HEK293T (cell line): ENCODE results near the gene MTA1.

Experiments used
- CTCF ChIA-PET: fragments of 350-600 bp; formaldehyde crosslinking; extraction: SDS; loops from one replicate; lab custom pipeline; 2021; ENCODE audit warnings: antibody characterized with exemption, inconsistent platforms; lab: Yijun Ruan, JAX
- POLR2A ChIA-PET: fragments of 350-600 bp; formaldehyde crosslinking; extraction: SDS; loops from one replicate; lab custom pipeline; 2020; ENCODE audit warnings: antibody characterized with exemption, inconsistent platforms; lab: Yijun Ruan, JAX
- DNase-seq: peaks from one replicate; pipeline ENCODE4 v3.0.0; 2012; ENCODE audit warnings: mixed read lengths; ENCODE audit errors: extremely low spot score
- ARNT ChIP-seq: fragments of 450-650 bp; IDR thresholded peaks from 2 replicates; pipeline ENCODE4 v1.6.1; 2017; ENCODE audit warnings: mild to moderate bottlenecking
- BHLHE40 ChIP-seq: fragments of 450-650 bp; IDR thresholded peaks from 2 replicates; pipeline ENCODE4 v1.6.1; 2016; ENCODE audit warnings: mild to moderate bottlenecking, moderate library complexity, borderline replicate concordance
- CTBP1 ChIP-seq: fragments of 450-650 bp; IDR thresholded peaks from 2 replicates; pipeline ENCODE4 v1.6.1; 2016; ENCODE audit warnings: borderline replicate concordance
- ELF4 ChIP-seq: fragments of 450-650 bp; IDR thresholded peaks from 2 replicates; pipeline ENCODE4 v1.6.1; 2017; ENCODE audit warnings: antibody characterized with exemption
- FOXA1 ChIP-seq: fragments of 450-650 bp; IDR thresholded peaks from 2 replicates; pipeline ENCODE4 v1.6.1; 2016; ENCODE audit warnings: mild to moderate bottlenecking
- FOXK2 ChIP-seq: fragments of 450-650 bp; IDR thresholded peaks from 2 replicates; pipeline ENCODE4 v1.6.1; 2016; ENCODE audit warnings: mild to moderate bottlenecking
- FOXM1 ChIP-seq: fragments of 450-650 bp; IDR thresholded peaks from 2 replicates; pipeline ENCODE4 v1.6.1; 2017; ENCODE audit warnings: mild to moderate bottlenecking, borderline replicate concordance
- HDGF ChIP-seq: fragments of 450-650 bp; IDR thresholded peaks from 2 replicates; pipeline ENCODE4 v1.6.1; 2017; ENCODE audit warnings: antibody characterized with exemption, borderline replicate concordance
- L3MBTL2 ChIP-seq: fragments of 450-650 bp; conservative IDR thresholded peaks from 2 replicates; pipeline ENCODE4 v1.6.1; 2016; ENCODE audit warnings: mild to moderate bottlenecking
- LEF1 ChIP-seq: fragments of 450-650 bp; IDR thresholded peaks from 2 replicates; pipeline ENCODE4 v1.6.1; 2017; ENCODE audit warnings: mild to moderate bottlenecking, borderline replicate concordance
- NFRKB ChIP-seq: fragments of 450-650 bp; IDR thresholded peaks from 2 replicates; pipeline ENCODE4 v1.6.1; 2016; ENCODE audit warnings: mild to moderate bottlenecking, moderate library complexity
- SP1 ChIP-seq: fragments of 450-650 bp; IDR thresholded peaks from 2 replicates; pipeline ENCODE4 v1.6.1; 2017
- SUZ12 ChIP-seq: fragments of 450-650 bp; IDR thresholded peaks from 2 replicates; pipeline ENCODE4 v1.6.1; 2016; ENCODE audit warnings: mild to moderate bottlenecking
- TARDBP ChIP-seq: fragments of 450-650 bp; IDR thresholded peaks from 2 replicates; pipeline ENCODE4 v1.6.1; 2016
- ZNF384 ChIP-seq: fragments of 450-650 bp; IDR thresholded peaks from 2 replicates; pipeline ENCODE4 v1.6.1; 2016
- TF ChIP-seq, protein P1 (sequence below): fragments of 450-650 bp; IDR thresholded peaks from 2 replicates; pipeline ENCODE4 v1.6.1; 2016

Gene MTA1

DNA sequence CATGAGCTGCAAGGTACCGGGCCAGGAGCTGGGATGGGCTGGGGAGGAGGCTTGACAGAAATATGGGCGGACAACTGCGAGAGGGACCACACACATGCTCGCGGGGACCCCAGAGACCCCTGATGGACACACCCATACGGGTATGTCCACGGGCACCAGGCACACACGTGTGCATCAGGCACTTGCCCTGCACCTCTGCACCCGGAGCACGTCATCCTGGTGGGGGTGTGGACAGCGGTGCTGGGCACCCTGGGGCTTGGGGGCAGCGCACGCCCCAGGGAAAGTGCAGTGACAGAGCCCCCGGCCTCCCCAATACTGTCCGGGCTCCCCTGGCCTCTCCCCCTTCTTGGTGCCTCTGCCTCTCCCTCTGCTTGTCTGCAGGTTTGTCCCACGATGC is 65.4 kb downstream of the MTA1 start:
- no peak for TF ChIP-seq HDGF
- no peak for TF ChIP-seq FOXA1
- no peak for TF ChIP-seq SP1
- TF ChIP-seq BHLHE40, result no peak
- no peak for TF ChIP-seq LEF1
- TF ChIP-seq SUZ12, result no peak
- TF ChIP-seq FOXM1, result no peak
- TF ChIP-seq, protein P1, sequence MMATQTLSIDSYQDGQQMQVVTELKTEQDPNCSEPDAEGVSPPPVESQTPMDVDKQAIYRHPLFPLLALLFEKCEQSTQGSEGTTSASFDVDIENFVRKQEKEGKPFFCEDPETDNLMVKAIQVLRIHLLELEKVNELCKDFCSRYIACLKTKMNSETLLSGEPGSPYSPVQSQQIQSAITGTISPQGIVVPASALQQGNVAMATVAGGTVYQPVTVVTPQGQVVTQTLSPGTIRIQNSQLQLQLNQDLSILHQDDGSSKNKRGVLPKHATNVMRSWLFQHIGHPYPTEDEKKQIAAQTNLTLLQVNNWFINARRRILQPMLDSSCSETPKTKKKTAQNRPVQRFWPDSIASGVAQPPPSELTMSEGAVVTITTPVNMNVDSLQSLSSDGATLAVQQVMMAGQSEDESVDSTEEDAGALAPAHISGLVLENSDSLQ, result no peak
- no peak for TF ChIP-seq TARDBP
- no peak for DNase-seq
- ChIA-PET CTCF (no interaction called here), POLR2A (no interaction called here)

DNA sequence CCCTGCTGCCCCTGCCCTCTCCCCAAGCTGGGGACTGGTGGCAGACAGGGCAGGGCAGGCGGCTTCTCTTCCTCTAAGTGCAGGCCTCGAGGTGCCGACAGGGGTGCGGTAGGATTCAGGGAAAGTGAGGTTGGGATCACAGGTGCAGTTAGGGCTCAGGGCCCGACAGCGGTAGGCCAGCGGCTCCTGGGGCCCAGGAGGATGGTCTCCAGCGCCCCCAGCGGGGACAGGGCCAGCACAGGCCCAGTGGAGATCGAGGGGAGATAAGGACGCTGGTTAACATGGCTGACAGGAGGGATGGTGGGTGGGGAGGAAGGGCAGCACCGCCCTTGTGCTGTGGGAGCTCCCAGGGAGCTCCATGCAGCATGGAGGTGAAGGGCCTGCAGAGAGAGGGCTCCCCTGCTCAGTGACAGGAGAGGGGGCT is 66.1 kb downstream of the MTA1 start:
- TF ChIP-seq, protein P1, result no peak
- TF ChIP-seq SP1 (no peak), CTBP1 (no peak), SUZ12 (no peak), LEF1 (no peak), HDGF (no peak), ZNF384 (no peak), FOXM1 (no peak), NFRKB (no peak), ELF4 (no peak), FOXA1 (no peak), BHLHE40 (no peak), ARNT (no peak)
- CTCF ChIA-PET, result interaction anchor here (0.7 to 0.9 kb wide), 3 partner anchors 50 to 185 kb away, joined by 3 read pairs; no protein-coding TSS in a partner anchor
- DNase-seq, result peak; percentile 46
- POLR2A ChIA-PET, result interaction anchor here (1.1 kb wide), 1 partner anchor 43 kb away, joined by 4 read pairs; no protein-coding TSS in a partner anchor

DNA sequence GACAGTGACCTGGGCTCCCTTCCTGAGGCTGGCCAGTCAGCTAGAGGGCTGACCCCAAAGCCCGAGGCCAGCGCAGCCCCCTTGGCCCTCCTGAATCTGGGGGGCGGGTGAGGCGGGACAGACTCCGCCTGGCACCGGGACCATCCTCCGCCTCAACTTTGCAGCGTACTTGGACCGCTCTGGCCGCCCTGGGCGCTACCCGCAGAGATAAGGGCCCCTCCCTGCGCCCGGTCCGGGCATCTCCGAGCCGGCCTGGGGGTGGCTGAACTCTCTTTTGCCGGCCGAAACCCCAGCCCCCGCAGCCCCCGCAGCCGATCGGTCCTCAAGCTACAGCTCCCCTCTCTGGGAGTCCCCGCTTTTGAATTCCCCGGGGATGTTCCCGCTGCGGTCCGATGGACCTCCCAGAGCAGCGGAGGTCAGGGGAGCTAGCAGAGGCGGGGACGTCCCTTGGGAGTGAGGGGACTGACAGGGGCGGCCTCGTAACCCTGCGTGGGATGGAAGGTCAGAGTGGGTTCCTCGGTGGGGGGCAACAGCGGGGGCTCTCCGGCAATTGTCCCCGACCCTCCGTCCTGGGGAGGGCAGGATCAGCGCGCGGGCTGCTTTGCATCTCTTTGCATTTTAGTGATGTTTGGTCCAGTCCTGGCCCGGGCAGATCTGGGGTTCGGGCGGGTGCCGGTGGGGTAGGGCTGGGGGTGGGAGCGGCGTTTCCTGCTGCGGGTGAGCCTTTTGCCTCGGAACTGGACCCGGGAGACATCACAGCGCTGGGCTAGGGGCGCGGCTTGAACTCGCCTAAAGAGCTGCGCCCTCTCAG is 66.7 kb downstream of the MTA1 start, which contains the start of gene CRIP1:
Gene CRIP1 (plus strand): TSS at position 724 of the 811 bp plus-strand sequence. CDS start 374 bp downstream, outside the sequence.
- no peak for DNase-seq
- POLR2A ChIA-PET, result interaction anchor here (1.1 kb wide), 1 partner anchor 42 kb away, joined by 4 read pairs; no protein-coding TSS in a partner anchor
- no peak for TF ChIP-seq FOXA1
- CTCF ChIA-PET, result interaction anchor here (0.6 to 0.9 kb wide), 4 partner anchors 51 to 396 kb away, joined by 3 read pairs; no protein-coding TSS in a partner anchor

DNA sequence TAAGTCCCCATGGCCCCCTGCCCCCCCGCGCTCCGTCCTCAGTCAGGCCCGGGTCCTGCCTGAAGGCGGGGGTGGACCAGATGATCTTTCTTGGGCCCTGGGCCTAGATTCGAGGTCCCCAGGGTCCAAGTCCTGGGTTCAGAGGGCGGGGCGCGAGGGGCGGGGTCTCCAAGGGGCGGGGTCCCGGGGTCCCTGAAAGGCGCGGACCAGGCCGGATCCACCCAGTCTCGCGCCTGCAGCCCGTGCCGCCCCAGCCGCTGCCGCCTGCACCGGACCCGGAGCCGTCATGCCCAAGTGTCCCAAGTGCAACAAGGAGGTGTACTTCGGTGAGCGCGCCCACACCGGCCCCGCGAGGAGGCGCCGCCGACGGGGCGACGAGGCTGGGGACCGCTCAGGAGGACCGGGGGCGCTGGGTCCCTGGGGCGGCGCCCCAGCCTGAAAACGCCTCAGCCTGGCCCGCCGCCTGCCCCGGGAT is 67.4 kb downstream of the MTA1 start:
- ChIA-PET POLR2A (no interaction called here), CTCF (interaction anchor here (0.6 kb wide), 1 partner anchor 397 kb away, joined by 3 read pairs; no protein-coding TSS in a partner anchor)
- TF ChIP-seq ELF4 (no peak), CTBP1 (no peak), NFRKB (no peak), HDGF (no peak), ARNT (no peak), LEF1 (no peak), FOXM1 (no peak)
- DNase-seq, result no peak

DNA sequence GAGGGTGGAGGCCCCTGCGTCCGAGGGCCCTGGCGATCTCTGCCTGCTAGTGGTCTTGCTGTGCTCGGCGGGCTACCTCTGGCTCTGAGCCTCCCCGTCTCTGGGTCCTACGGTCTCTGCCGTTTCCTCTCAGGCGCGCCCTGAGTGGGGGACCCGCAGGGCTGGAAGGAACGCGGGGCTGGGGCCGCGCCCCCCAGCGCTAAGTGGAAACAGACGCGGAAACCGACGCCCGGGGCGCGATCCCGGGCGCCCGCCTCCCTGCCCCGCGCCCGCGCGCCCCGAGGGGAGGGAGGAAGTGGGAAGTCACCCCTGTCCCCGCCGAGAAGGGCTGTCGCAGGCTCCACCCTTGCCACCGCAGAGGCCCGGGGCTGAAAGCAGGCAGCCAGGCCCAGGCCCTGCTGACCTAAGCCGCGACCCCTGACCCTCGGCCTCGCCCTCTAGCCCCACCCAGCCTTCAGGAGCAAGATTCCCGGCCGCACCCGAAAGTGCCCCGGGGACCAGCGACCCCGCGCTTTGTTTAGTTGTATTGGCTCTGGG is 67.9 kb downstream of the MTA1 start:
- POLR2A ChIA-PET, result no interaction called here
- CTCF ChIA-PET, result no interaction called here
- DNase-seq, result no peak
- TF ChIP-seq LEF1 (no peak), L3MBTL2 (no peak), FOXA1 (no peak), NFRKB (no peak), TARDBP (no peak), SP1 (no peak), HDGF (no peak), BHLHE40 (no peak), ARNT (no peak), ZNF384 (no peak), SUZ12 (no peak), FOXM1 (no peak), ELF4 (no peak), CTBP1 (no peak), FOXK2 (no peak)
- TF ChIP-seq, protein P1, result no peak
